TTC549 (cell line): Measurements from ENCODE around the gene CEP104.

ENCODE experiments used
- FAIRE-seq: peaks from 2 replicates; lab custom pipeline; 2012; peaks lifted over from hg19 to GRCh38; lab: Jason Lieb, UNC

CEP104 gene

DNA sequence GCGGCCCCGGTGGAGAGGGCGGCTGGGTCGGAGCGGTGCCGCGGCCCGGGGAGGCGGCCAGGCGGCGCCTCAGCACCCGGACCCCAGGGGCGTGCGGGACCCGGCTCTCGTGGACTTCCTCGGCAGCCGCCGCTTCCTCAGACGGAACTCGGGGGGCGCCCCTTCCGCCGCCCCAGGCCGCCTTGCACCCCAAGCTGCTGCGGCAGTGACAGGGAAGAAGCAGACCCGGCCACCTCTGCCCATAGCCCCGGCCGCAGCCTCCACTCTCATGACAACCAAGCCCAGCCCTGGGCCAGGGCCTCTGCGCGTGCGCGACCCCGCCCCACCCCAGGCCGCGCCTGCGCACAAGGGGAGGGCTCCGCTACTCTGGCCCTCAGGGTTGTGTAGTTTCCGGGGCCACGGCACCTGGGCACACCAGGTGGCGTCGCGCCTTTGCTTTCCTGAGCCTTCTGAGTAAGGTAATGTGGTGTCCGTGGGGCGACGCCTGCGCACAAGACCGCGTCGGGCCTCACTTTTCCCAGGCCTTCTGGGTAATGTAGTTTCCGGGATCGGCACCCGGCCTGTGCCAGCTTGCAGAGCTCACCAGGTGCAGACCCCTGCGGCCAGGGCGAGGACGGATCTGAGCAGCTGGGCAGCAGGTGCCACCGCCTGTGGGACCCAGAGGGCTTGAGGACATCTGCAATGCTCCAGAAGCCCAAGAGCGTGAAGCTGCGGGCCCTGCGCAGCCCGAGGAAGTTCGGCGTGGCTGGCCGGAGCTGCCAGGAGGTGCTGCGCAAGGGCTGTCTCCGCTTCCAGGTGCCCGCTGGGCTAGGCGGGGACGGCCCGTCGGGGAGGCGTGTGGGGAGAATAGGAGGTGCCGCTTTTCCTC, at the start of gene CEP104, which contains the start of gene DFFB:
CEP104 (minus strand) TSS at position 289 of the 868 bp plus-strand sequence. CDS start 4,804 bp downstream, outside the sequence.
DFFB (plus strand) TSS at position 554 of the 868 bp plus-strand sequence; CDS start at position 682, 128 bp downstream.
- no peak for FAIRE-seq

DNA sequence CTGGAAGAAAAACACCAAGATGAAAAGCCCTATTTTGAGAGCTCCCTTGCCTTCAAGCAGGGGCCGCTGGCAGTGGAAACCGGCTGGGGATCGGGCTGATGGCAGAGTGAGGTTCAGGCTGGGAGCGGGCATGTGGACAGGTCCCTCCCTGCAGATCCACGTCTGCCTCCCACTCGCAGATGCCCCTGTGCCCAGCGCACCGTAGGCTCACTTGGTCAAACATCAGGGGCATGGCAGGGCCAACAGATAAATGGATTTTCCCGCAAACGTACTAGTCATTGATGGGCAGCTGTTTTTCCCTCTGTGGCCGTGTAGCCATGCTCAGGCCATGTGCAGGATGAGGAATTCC, 49.6 kb upstream of the CEP104 start:
- FAIRE-seq = no peak

DNA sequence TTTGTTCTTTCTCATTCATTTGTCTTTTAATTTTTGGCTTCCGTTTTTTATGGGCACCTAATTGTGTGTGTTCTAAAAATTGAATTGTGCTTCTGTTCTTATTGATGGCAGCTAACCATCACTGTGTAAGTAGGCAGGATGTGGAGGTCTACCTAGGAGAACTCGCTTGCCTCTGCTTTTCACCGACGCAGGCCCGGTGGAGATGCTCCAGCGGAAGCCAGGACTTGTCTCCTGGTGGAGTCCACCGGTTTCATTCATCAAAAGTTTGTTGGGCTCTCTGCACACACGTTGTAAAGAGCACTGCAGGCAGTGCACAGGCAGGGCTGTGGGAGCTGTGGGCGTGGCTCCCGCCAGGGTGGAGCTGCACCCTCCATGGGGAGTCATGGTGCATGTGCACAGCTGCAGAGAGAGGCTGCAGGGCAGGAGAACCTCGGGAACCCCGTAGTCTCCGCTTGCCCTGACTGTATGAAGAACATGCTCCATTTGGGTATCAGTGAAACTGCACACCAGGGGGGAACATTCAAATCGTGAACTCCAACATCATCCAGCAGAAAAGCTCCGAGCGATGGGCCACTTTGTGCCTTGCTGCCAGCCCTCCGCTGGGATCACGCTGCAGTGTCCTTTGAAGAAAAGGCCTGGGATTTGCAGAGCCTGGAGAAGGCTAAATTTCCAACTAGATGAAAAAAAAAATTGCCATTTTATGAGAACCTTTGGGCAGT, 49.1 kb upstream of the CEP104 start:
- no peak for FAIRE-seq

DNA sequence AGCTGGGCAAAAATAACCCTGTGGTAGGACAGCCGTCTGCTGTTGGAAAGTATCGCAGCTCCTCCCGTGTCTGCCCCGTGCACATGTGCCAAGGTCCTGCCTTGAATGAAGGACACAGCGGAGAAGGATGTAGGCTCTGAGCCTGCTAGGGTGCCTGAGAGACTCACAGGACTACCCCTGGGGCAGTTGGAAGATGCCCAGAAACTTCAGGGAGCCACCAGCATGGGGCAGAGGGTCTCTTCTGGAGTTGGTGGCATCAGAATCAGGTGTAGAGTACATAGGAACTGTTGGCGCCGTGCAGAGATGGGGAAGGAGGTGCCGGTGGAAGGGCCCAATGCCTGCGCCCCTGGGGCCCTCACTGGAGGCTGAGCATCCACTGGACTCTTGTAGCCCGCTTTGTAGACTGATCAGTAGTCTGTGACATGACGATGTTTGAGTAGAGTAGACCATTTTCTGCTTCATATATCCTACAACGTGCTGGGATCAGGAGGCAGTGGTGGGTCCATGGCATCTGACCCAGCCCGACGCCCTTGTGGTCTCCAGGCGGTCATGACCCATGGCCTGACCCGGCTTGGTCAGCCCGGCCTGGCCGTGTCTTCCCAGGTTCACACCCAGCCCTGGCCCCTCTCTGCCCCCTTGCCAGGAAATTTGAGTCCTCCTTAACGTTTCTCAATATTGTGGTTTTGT, 48.4 kb upstream of the CEP104 start:
- FAIRE-seq = no peak

DNA sequence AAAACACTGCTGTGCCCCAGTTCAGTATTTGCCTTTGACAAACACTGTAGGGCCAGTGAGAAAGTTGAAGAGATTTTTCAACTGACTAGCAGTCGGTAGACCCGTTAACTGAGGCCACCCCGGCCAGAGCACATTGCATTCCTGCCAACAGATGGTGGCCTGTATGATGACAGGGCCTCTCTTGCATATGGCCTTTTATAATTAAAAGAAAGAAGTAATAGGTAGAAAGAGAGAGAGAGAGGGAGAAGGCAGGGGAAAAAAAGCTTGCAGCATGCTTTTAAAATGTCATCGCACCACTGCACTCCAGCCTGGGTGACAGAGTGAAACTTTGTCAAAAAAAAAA, 47.8 kb upstream of the CEP104 start:
- FAIRE-seq = no peak

DNA sequence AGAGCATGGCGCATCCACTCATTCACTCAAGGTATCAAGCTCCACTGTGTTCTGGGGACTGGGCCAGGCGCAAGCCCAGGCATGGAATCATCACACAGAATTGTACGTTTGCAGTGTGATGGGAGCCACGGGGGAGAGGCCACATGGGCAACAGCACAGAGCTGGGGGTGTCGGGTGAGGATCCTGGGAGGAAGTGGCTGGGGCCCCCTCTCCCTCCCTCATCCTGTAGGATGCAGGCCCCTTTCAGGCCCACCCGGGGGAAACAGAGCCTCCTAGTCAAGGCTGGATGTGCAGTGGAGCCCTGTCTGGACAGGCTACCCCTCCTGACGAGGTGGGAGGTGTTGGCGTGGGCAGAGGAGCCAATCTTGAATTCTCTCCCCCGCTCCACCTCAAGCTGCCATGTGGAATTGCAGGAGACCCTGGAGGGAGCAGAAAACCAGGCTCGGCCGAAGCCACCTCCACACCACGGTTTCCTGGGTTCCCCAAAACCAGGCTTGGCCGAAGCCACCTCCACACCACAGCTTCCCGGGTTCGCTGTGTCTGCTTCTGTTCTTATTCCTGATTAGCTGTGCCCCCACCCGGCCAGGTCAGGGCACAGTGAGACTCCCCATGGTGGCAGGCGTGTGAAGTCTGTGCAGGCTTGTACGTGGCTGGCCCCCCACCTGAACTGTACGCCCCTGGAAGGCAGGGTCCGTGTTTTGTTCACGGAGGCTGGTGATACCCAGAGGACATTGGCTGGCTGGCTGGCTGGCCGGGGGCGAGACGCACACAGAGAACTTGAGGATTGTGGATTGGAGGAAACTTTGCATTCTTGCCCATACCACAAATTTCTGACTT, 47.2 kb upstream of the CEP104 start:
- FAIRE-seq = no peak

DNA sequence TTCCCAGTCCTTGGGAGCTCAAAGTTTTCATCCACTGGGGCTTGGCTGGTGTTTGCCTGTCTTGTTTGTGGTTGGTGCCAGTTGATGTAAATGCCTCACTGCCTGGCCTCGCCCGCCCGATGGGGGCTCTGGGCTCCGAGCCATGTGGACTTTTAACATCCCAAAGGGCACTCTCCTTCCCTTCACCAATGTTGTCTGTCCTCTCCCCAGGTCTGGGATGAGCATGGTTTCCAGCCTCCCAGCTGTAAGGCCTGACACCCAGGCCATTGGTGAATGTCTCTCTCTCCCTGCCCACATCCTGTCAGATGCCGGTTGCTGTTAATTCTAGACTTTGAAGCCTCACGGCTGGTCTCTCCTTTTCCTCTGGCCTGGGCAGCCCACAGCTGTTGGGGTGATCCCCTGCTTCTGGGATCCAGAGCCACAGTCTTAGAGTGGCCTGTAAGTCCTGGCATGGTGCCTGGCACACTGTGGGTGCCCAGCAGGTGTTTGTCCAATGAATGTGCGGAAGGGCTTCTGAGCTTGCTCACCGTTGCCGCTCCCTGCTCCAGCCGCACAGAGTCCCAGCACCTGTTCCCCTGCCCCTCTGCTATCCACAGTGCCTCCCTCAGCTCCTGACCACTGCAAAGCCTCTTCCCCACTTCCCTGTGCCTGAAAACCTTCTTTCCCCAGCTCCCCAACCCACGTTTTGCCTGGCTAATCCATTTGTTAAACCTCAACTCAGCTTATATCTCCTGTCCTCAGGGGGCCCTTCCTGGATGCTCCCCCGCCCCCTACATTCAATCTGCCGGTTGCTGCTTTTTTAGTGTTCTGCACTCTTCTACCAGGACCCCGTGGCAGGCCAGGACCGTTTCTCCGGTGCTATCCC, 46.4 kb upstream of the CEP104 start:
- FAIRE-seq = no peak

DNA sequence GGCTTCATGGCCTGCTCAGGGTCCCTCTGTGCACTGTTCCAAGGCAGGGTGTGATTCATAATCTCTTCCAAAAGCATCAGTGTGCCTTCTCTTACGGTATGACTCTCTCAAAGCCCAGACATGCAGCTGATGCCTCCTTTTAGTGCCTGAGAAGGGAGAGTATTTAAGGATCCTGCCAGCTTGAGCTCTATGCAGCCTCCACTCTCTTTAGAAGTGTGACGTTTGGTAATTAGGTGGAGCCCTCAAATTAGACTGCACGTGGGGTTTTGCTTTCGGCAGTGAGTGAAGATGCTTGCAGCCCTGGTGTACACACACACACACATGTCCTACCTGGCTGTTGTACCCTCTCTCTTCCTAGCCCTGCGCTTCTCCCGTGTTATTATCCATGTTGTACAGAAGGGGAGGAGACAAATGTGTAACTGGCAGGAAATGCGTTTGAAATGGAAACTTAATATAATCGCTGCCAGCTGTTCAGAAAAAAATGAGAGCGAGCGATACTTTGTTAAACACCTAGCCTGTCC, 45.6 kb upstream of the CEP104 start:
- no peak for FAIRE-seq

DNA sequence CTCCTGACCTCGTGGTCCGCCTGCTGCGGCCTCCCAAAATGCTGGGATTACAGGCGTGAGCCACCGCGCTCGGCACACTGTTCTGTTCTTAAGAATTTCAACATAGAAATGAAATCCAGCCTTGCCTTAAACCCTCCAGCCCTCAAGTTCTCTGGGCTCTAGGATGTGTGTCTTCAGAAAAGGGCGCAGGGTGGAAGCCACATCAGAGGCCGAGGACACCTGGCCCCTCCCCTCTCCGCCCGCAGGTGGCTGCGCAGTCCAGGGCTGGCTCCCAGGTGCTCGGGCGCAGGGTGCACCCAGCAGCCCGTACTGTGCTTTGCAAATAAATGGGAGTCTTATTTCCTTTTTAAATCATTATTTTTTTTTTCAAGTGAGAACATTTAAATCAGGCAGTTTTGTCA, 45.1 kb upstream of the CEP104 start:
- FAIRE-seq = no peak

DNA sequence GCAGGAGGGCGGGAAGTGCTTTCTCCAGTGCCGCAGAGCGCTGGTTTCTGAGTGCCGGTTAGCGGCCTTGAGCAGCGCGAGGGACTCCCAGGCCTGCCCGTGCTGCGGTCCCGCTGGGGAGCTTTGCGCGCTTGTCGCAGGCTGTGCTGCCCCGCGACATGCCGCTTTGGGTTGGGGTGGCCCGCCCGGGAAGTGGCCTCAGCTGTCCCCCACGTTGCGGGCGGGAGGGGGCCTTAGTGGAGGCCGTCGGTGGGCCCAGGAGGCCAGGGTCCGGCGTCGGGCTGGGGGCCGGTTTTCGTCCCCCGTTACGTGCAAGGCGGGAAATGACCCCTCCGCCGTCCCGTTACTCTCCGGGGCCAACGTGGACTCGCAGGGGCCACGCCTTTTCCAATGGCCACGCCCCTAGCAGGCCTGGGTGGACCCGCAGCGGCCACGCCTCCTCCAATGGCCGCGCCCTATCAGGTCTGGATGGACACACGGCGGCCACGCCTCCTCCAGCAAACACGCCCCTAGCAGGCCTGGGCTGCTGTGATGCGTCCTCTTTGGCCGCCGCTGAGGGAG, 44.0 kb upstream of the CEP104 start:
- peak; percentile 91 for FAIRE-seq

DNA sequence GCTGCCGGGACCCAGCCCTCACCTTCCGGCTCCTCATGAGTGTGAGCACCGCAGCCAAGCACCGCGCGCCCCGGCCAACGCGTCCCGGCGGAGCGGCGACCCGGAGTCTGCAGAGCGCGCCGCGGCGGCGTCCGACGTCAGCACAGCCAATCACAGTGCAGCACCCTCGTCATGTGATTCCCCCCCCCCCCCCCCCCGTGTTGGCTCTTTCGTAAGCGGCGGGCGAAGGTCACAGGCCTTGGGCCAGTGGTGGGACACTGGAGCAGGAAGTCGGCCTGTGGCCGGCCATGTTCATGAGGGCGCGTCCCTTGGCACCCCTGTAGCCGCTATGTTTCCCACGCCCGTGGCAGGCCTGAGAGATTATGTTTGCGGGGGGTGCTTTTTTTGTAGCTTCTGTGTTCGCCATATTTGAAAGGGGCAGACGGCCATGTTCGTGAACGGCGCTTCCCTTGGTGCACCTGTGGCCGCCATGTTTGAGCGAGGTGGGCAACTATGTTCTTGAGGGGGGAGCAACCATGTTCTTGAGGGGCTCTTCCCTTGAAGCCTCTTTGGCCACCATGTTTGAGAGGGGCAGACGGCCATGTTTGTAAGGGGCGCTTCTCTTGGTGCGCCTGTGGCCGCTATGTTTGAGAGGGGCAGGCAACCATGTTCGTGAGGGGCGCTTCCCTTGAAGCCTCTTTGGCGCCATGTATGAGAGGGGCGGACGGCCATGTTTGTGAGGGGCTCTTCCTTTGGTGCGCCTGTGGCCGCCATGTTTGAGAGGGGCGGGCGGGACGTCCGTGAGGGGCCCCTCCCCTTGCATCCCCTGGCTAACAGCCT, 43.3 kb upstream of the CEP104 start, which contains the start of gene C1orf174:
C1orf174 (minus strand) TSS at position 123 of the 819 bp plus-strand sequence; CDS start at position 37, 86 bp downstream.
- FAIRE-seq = peak; percentile 94

DNA sequence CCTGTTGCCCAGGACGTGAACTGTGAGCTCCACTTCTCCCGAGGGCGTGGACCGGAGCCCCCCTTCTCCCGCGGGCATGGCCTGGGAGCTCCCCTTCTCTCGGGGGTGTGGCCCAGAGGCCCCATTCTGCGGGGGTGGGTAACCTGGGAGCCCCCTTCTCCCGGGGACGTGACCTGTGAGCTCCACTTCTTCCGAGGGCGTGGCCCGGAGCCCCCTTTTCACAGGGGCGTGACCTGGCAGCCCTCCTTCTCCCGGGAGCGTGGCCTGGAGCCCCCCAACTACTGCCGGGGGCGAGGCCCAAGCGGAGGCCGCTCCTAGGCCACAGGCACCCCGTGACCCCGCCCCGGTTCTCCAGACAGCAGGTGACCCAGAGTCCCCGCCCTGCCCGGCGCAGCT, 42.7 kb upstream of the CEP104 start:
- no peak for FAIRE-seq

DNA sequence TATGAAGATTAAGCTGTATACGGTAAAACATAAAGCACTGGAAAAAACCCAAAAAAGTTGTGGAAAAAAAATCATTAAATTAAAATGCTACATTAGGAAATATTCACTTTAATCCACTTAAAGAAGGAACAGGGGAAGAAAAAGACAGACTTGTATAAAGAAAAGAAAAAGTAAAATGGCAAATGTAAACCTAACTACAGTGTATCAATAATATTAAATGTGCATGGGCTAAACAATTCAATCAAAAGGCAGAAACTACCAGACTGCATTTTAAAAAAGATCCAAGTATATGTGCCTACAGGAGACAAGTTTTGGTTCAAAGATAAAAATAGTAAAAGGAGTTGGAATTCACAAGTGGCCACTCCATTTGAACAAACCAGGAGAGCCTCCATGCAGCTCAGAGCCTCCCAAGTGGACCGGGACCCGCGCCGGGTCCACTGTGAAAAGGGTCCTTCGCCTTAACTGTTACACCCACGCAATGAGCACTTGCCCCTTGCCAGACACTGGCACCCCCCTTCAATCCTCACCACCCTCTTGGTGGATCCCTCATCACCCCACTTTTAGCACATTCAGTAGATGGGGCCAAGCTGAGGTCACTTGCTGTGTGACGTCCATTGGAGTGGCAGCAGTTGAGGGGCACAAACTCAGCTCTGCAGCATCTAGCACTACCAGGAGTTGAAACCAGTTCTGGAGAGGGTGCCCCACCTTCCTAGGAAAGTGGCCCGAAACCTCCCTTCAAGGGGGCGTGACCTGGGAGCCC, 42.2 kb upstream of the CEP104 start:
- no peak for FAIRE-seq

DNA sequence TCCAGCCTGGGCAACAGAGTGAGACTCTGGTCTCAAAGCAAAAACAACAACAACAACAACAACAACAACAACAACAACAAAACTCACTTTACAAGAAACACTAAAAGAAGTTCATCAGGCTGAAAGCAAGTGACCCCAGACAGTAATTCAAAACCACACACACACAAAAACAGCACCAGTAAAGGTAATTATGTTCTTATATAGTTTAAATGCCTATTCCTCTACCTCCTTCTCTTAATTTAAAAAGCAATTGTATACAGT, 41.4 kb upstream of the CEP104 start:
- no peak for FAIRE-seq

DNA sequence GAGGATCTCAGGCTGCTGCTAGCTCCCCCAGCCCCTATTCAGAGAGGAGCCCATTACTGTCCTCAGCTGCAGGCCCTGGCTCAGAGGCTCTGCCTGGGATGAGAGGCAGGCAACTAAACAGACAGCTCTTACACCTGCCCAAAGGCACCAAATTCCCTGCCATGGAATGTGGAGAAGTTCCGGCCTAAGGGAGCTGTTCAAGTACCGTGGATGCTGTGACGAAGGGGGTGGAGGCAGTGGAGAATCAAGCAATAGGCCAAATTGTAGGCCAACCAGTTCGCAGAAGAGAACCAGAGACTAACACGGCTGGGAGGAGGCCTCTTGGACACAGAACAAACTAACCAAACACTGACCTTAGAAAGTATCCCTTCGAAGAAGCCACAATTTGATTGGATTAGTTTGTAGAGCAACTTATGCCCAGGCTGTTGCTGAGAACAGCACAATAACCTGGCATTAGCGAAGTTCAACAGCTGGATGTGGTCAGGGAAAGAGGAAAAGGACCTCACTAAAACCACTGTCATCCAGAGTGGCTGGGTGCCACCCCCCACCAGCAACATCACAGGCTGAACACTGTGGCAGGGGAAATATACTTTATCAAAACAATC, 39.5 kb upstream of the CEP104 start:
- FAIRE-seq = no peak

DNA sequence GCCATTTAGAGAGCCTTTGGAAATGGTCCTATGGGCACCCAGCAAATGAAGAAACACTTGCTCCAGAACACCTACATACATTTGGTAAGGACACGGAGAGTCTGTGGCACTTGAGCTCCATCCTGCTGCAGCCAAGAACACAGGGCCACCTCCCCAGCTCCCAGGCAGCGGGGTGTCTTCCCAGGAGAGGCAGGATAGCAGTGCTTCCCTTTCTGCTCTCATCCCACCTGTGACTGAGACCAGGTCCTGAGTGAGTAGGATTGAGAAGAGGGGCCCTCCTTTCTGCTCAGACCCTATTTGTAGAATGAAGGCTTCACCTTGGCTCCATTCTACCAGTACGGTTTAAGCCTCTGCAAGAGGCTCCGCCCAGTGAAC, 38.9 kb upstream of the CEP104 start:
- FAIRE-seq = no peak

DNA sequence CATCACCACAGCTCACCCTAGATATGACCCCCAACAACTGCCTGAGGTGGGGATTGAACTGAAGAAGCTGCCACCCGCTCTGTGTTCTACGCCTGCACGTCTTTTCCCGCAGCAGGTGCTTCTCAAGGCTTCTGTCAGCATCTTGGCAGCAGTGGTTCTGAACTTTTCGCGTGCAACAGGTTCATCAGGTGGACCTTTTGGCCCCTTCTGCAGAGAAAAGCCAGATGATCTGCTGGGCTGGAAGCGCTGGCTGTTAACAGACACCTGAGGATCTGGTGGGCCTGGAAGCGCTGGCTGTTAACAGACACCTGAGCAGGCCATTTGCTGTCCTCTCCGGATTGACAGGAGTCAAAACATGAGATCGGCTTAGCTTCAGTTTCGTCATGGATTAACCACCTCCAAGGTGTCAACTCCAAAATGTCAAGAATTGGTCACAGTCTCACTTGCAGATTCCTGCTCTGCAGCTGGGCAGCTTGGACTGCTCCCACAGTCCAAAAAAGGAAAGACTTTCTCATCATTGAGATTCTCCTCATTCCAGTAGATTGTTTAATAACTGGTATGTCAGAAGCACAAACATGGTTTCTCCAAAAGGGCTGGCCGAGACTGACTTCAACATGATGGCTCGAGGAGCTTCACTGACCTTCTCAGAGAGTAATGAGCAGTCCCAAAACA, 38.4 kb upstream of the CEP104 start:
- FAIRE-seq = no peak

DNA sequence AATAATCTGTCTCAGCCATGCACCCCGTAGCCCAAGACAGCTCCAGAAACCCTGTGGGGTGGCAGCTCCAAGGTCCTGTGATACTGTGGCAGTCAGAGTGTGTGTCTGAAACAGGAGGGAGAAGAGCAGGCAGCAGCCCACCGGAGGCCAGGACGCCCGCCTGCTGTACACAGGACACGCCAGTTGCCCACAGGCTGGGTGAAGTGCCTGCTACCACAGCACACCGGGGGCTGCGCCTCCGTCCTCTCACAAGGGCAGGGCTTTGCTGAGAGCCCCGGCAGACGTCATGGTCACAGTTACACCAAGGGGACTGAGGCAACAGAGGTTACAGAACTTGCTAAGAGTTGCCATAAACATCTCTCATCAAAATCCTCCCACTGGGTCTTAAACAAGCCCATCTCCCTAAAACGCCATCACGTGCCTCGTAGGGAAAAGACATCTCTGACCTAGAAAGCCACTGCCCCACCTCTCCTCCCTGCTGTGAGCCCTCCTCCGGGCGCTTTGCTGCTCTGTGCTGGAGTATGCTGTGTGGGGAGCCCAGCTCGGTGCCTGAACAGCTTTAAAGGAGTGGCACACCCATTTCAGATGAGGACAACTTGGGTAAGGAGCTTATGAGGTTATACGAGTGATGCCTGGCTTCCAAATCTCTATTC, 37.7 kb upstream of the CEP104 start:
- no peak for FAIRE-seq
